ENCODE data around the gene CCDC110.

CCDC110 gene

DNA sequence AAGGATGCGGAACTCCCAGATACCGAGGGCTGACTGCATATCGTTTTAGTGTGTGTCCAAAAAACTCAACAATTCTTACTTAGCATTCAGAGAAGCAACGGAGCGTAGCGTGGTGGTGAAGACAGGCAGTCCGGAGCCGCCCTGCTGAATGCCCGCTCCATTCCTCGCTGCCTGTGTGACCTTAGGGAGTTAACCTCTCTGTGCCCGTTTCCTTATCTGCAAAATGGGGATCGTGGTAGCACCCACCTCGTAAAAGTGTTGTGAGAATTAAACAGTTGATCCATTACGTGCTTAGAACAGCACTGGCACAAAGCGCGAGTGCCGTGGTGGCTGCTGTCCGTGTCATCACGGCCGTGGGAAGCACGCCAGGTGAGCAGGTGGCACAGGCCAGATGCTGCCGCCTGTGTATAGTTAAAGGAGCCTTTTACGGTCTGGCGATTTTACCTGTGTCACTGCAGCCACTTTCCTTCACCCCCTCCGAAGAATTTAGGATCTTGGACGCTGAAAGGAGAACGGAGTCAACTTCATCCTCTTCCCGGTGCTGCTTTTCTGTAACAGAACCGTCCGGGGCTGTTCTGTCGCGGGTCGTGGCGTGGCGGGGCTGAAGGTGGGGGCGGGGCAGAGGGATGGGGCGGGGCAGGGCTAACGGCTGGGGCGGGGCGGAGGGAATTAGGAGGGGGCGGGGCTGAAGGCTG is 885 bp downstream of the CCDC110 start:
- DNase-seq, result peak; percentile 36 to 62

- DNase-seq, result no peak
These were observed 1.9 kb downstream of the CCDC110 start for GRCh38 chr4:185469580-185470154.

GRCh38 chr4:185468999-185469398 is 2.5 kb downstream of the CCDC110 start:
- no peak for DNase-seq

- no peak for DNase-seq
These were observed 3.5 kb downstream of the CCDC110 start for GRCh38 chr4:185467991-185468390.

GRCh38 chr4:185467101-185467500 is 4.4 kb downstream of the CCDC110 start:
- DNase-seq, result no peak

- DNase-seq, result no peak
These were observed 5.8 kb downstream of the CCDC110 start for GRCh38 chr4:185465707-185466106.

DNA sequence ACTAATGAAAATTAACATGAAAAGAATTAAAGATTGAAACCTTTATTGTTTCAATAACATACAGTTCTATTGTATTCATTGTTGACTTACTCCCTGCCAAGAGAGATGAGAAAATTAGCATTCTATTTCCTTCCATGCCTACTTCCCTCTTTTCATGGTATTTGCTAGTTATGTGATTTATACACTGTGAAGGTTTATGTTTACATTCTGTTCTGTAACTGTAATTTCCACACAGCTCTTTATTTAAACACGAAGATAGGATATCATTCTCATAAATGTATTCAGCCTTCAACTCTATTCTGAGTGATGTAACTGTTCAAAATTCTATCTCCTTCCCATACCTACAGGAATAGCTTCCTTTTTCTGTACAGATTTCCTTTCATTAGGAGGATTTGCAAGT is 6.6 kb downstream of the CCDC110 start:
- DNase-seq, result no peak

GRCh38 chr4:185464183-185464582 is 7.3 kb downstream of the CCDC110 start:
- DNase-seq, result no peak

GRCh38 chr4:185463541-185463940 is 8.0 kb downstream of the CCDC110 start:
- DNase-seq, result no peak

DNA sequence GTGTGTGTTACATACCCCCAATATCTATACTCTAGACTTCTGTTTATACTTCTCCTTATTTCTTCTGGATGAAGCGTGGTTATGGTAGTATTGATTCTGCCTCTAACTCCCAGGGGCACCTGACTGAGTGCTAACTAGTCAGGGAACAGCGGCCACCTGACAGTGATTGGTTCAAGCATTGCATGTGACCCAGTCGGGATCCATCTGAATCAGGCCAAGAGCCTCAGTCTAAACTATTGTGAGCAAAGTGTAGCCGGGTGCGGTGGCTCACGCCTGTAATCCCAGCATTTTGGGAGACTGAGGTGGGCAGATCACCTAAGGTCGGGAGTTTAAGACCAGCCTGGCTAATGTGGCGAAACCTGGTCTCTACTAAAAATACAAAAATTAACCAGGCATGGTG is 10.0 kb downstream of the CCDC110 start:
- no peak for DNase-seq

DNA sequence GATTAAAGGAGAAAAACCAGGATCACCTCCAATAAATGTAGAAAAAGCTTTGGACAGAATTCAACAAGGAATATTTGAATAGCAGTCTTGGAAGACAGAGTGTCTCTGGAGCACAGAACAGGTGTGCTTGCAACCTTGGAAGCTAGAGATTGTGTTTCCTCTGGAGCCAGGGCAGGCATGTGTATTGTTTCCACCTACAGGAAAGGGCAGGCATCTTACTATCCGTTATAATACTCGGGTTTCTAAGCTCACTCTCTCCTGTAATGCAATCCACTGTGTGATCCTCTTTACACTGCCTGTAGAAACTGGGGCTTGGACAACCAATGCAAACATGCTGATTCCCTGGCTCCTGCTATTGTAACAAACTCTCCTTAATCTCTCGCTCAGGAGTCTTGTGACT is 14.4 kb downstream of the CCDC110 start:
- no peak for DNase-seq

DNA sequence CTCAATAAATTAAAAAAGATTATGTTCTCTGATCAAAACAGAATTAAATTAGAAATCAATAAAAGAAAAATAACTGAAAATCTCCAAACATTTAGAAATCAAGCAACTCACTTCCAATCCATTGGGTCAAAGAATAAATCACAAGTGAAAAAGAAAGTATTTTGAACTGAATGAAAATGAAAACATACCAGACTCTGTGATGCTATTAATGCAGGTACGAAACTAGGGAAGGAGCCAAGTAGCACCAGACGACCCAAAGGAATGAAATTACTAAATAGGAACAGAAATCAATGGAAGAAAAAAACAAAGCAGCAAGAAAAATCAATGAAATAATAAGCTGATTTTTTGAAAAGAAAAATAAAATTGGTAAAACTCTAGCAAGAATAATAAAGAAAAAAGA is 15.4 kb downstream of the CCDC110 start:
- DNase-seq, result no peak

DNA sequence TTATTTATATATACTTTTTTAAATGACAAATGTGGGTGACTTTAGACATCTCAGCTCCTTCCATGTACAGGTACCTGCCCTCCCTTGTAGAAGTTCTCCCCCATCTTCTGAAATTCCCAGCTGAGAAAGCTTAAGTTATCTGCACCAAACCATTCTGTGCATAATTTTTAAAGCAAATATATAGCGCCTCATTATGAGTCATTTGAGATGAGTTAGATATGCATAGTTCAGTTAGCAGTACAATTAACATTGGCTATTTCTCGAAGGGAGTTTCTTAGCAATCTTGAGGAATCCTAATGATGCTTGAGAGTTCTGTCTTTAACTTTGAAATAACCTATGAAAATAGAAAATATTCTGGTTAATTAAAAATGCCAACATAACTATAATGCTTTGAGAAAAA is 26.3 kb downstream of the CCDC110 start:
- DNase-seq, result no peak

GRCh38 chr4:185441479-185441878 is 30.1 kb downstream of the CCDC110 start:
- no peak for DNase-seq

GRCh38 chr4:185437809-185438208 is 33.7 kb downstream of the CCDC110 start:
- DNase-seq, result no peak

DNA sequence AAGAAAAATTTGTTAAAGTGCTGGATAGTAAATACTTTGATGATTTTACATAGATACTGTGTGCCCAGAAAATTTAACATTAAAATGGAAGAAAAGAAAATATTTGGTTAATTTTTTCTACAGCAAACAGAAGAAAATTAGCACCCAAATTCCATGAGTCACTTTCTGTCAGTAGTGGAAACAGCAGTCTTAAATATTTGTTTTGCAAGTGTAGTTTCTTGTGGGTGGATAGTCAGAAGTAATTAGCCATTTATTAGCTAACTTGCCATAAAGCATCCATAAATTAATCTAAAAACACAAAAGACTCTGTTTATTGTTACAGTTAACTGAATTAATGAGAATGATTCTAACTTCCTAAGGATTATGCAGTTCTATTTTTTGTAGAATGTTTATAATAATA is 36.1 kb downstream of the CCDC110 start:
- DNase-seq, result no peak

- no peak for DNase-seq
These were observed 41.9 kb downstream of the CCDC110 start for GRCh38 chr4:185429660-185430059.

GRCh38 chr4:185426960-185427688 is 44.4 kb downstream of the CCDC110 start:
- DNase-seq, result no peak

DNA sequence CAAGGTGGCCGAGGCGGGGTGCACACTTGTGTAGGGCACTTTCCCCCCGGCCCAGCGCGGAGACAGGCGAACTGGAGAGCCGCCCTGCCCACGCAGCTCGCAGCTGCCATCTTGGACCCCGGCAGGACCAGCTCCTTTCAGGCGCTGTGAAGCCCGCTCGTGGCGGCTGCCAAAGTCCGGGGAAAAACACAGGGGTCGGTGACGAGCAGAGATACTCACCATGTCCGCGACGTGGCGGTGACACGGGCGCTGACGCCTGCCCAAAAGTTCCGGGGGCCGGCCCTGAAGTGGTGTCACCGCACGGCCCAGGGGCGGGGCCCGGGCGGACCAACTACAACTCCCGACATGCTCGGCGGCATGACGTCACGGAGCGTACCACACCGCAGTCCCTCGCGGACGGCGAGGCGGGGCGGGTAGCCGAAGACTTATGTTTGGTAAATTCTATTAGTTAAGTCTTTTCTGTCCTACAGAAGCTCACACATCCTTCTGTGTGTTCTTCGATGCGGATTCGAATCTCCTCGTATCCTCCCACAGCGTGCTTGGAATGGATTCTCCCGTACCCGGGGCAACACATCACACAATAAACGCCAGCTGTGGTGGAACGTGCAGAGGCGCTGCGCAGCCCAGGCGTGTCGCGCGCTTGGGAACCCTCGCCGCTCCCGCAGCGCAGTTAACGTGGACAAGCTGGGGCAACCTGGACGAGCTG is 45.7 kb downstream of the CCDC110 start, which contains the start of gene UFSP2:
TSS of gene UFSP2 (minus strand) at position 318 of the 706 bp plus-strand sequence. CDS start at position 222, 96 bp downstream.
- DNase-seq, result peak; percentile 88 to 94

GRCh38 chr4:185424905-185425646 is 46.5 kb downstream of the CCDC110 start:
- DNase-seq, result peak in 1 of 2 donors; percentile 8

DNA sequence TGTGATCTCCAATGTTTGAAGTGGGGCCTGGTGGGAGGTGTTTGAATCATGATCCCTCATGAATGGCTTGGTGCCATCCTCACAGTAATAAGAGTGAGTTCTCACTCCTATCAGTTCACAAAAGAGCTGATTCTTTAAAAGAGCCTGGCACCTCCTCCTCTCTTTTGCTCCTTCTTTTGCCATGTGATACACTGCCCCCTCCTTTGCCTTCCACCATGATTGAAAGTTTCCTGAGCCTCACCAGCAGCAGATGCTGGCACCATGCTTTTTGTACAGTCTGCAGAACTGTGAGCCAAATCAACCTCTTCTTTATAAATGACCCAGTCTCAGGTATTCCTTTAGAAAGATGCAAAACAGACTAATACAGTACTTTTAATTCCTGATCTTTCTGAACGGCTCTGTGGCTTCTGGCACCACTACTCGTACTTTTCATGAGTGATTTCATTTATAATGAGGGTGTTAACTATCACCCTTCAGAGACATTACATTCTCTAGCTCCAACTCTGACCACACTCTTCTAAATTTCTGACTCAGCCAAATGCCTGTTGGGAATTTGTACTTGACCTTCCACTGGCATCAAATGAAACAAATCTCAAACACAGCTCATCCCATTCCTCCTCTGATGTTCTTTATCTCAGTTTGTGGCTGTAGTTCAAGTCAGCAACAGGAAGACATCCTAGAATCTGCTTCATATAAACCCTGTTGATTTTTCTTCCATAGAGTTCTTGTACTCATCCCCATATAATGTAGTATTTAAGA is 50.0 kb downstream of the CCDC110 start:
- DNase-seq, result no peak

DNA sequence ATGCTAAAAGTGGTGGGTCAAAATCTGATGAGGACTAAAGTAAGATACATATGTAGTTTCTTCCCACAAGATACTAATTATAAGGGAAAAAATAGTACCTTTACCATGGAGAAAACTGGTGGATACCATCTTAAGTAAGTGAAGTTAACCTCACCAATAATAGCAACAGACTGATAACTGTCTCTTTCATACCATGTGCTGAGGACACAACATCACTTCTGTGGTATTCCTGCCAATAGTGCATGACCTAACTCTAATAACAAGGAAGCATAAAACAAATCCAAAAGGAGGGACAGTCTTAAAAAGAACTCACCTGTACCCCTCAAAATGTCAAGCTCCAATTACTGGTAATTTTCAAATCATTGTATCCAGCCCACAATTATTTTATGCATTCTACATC is 54.6 kb downstream of the CCDC110 start:
- DNase-seq, result no peak

All from CD4-positive, alpha-beta T cell treated with Interferon alpha-2 for 1 hour (primary cell).